HG03571 (cell line): Measurements from ENCODE around the gene SLC4A4.

ENCODE experiments used
- ATAC-seq: cut with Tn5 transposase; IDR thresholded peaks from one replicate; pipeline ENCODE4 v1.9.1; 2021; ENCODE audit not compliant: unreplicated experiment

SLC4A4 gene

GRCh38 chr4:71356924-71357663, 18.3 kb downstream of the SLC4A4 start:
- no peak for ATAC-seq

- no peak for ATAC-seq
These were observed 22.0 kb downstream of the SLC4A4 start for GRCh38 chr4:71360844-71361243.

- ATAC-seq: no peak
These were observed 22.7 kb downstream of the SLC4A4 start for GRCh38 chr4:71361476-71361875.

- ATAC-seq: no peak
These were observed 27.9 kb downstream of the SLC4A4 start for GRCh38 chr4:71366766-71367165.

- ATAC-seq: no peak
These were observed 28.7 kb downstream of the SLC4A4 start for GRCh38 chr4:71367546-71367945.

- no peak for ATAC-seq
These were observed 30.1 kb downstream of the SLC4A4 start for GRCh38 chr4:71368906-71369305.

GRCh38 chr4:71369536-71369935, 30.7 kb downstream of the SLC4A4 start:
- no peak for ATAC-seq

GRCh38 chr4:71375494-71375893, 36.7 kb downstream of the SLC4A4 start:
- no peak for ATAC-seq

- no peak for ATAC-seq
These were observed 38.7 kb downstream of the SLC4A4 start for GRCh38 chr4:71377561-71377960.

- no peak for ATAC-seq
These were observed 40.3 kb downstream of the SLC4A4 start for GRCh38 chr4:71379126-71379525.

- ATAC-seq: no peak
These were observed 42.0 kb downstream of the SLC4A4 start for GRCh38 chr4:71380788-71381187.

- no peak for ATAC-seq
These were observed 43.5 kb downstream of the SLC4A4 start for GRCh38 chr4:71382125-71382899.

- ATAC-seq: no peak
These were observed 44.2 kb downstream of the SLC4A4 start for GRCh38 chr4:71382900-71383560.

- no peak for ATAC-seq
These were observed 45.2 kb downstream of the SLC4A4 start for GRCh38 chr4:71383984-71384383.

GRCh38 chr4:71389149-71389827, 50.5 kb downstream of the SLC4A4 start:
- no peak for ATAC-seq

- ATAC-seq: no peak
These were observed 53.3 kb downstream of the SLC4A4 start for GRCh38 chr4:71392109-71392508.

GRCh38 chr4:71396382-71396781, 57.6 kb downstream of the SLC4A4 start:
- no peak for ATAC-seq

- ATAC-seq: no peak
These were observed 62.0 kb downstream of the SLC4A4 start for GRCh38 chr4:71400810-71401209.

- ATAC-seq: no peak
These were observed 63.8 kb downstream of the SLC4A4 start for GRCh38 chr4:71402616-71403015.

- ATAC-seq: no peak
These were observed 65.2 kb downstream of the SLC4A4 start for GRCh38 chr4:71404049-71404448.

- no peak for ATAC-seq
These were observed 67.0 kb downstream of the SLC4A4 start for GRCh38 chr4:71405791-71406190.
